AG04450 (cell line): Measurements from ENCODE around the gene PKD1L1. TPM values are rescaled to one million over a fixed set of nuclear protein-coding genes. Genes with fewer than 3 reads are reported as not detected.

Experiments
- CTCF ChIA-PET: fragments of 300-600, 350-600 bp; formaldehyde crosslinking; extraction: SDS; loops from one replicate; lab custom pipeline; 2022; ENCODE audit warnings: antibody characterized with exemption, inconsistent platforms; lab: Charles Lee
- POLR2A ChIA-PET: fragments of 350-600 bp; formaldehyde crosslinking; extraction: SDS; loops from one replicate; lab custom pipeline; 2021; ENCODE audit warnings: antibody characterized with exemption, inconsistent platforms; lab: Yijun Ruan, JAX
- DNase-seq: peaks from one replicate; pipeline ENCODE4 v3.0.0-alpha.2; 2011; ENCODE audit warnings: low read depth, low spot score
- H3K27ac ChIP-seq: one replicate; pipeline ENCODE4 v1.5.1; 2012; ENCODE audit warnings: low read depth, low read length, control low read depth
- H3K27me3 ChIP-seq: one replicate; pipeline ENCODE4 v1.6.0; 2012; ENCODE audit warnings: low read length; ENCODE audit not compliant: control insufficient read depth, insufficient read depth
- H3K4me3 ChIP-seq: 2 replicates; pipeline ENCODE4 v1.5.1; 2011; ENCODE audit warnings: mild to moderate bottlenecking, low read depth, low read length, control low read depth
- H3K9me3 ChIP-seq: 2 replicates; pipeline ENCODE4 v1.5.1; 2012; ENCODE audit warnings: low read length; ENCODE audit not compliant: control insufficient read depth, insufficient read depth
- CTCF ChIP-seq: IDR thresholded peaks from 2 replicates; pipeline ENCODE4 v1.5.1; 2011; ENCODE audit warnings: low read depth, low read length, control low read depth, inconsistent platforms
- polyA plus RNA-seq: library from polyadenylated mRNA; depleted of rRNA; stranded (reverse); fragments of >200 nt; gene quantifications from 2 replicates; pipeline ENCODE4 v1.2.3, GENCODE V29; 2011

PKD1L1 gene
- polyA plus RNA-seq, 1 experiment = 0.01 TPM

- ChIA-PET CTCF (interaction anchor here (2.1 kb wide), 1 partner anchor 20 kb away, joined by 5 read pairs; no protein-coding TSS in a partner anchor), POLR2A (interaction anchor here (0.6 to 2.2 kb wide), 13 partner anchors 9 to 250 kb away, joined by 3 to 17 read pairs (median 3); no protein-coding TSS in a partner anchor)
- Histone ChIP-seq H3K9me3 (no peaks in the 10 kb centered on the region), H3K4me3 (no peak overlapping the region), H3K27me3 (no peaks in the 10 kb centered on the region), H3K27ac (peak overlapping the region; percentile 97)
- TF ChIP-seq CTCF = no peak
- peak; percentile 91 for DNase-seq
Observed at GRCh38 chr7:47763063-47763974, 184.9 kb downstream of the PKD1L1 start.

GRCh38 chr7:47762746-47763062, 185.6 kb downstream of the PKD1L1 start:
- no peak for TF ChIP-seq CTCF
- no peak overlapping the region for H3K4me3 ChIP-seq
- DNase-seq = no peak
- peak overlapping the region; percentile 97 for H3K27ac ChIP-seq
- ChIA-PET POLR2A (interaction anchor here (1.0 to 2.2 kb wide), 8 partner anchors 12 to 249 kb away, joined by 3 to 17 read pairs (median 6); no protein-coding TSS in a partner anchor), CTCF (interaction anchor here (2.1 kb wide), 1 partner anchor 21 kb away, joined by 5 read pairs; no protein-coding TSS in a partner anchor)
- no peaks in the 10 kb centered on the region for H3K27me3 ChIP-seq
- H3K9me3 ChIP-seq = no peaks in the 10 kb centered on the region

GRCh38 chr7:47762207-47762606, 186.1 kb downstream of the PKD1L1 start:
- no peak overlapping the region for H3K27ac ChIP-seq
- no peak for DNase-seq
- H3K27me3 ChIP-seq = no peaks in the 10 kb centered on the region
- POLR2A ChIA-PET = interaction anchor here (2.1 to 2.2 kb wide), 2 partner anchors 22 to 152 kb away, joined by 12 to 17 read pairs; no protein-coding TSS in a partner anchor
- no peaks in the 10 kb centered on the region for H3K9me3 ChIP-seq
- H3K4me3 ChIP-seq = no peak overlapping the region
- no peak for TF ChIP-seq CTCF
- CTCF ChIA-PET = interaction anchor here (2.1 kb wide), 1 partner anchor 21 kb away, joined by 5 read pairs; no protein-coding TSS in a partner anchor

- DNase-seq = no peak
- TF ChIP-seq CTCF = peak; percentile 38; the same call in 1 of the 2 replicates
- no peaks in the 10 kb centered on the region for H3K27me3 ChIP-seq
- H3K4me3 ChIP-seq = no peak overlapping the region
- no peaks in the 10 kb centered on the region for H3K9me3 ChIP-seq
- H3K27ac ChIP-seq = no peak overlapping the region
- ChIA-PET CTCF (interaction anchor here (0.6 to 1.5 kb wide), 2 partner anchors 60 to 208 kb away, joined by 3 to 5 read pairs; no protein-coding TSS in a partner anchor), POLR2A (interaction anchor here (1.4 kb wide), 1 partner anchor 28 kb away, joined by 3 read pairs; no protein-coding TSS in a partner anchor)
Observed at GRCh38 chr7:47759056-47759706, 189.1 kb downstream of the PKD1L1 start.
